HG03196 (cell line): Measurements from ENCODE around the gene SLC1A5.
A peak's percentile ranks its signal among the peaks of the same experiment; 100 is the strongest.
"Not testable (repeated sequence)": the region's sequence is repeated elsewhere in the genome, so short reads cannot be mapped to it uniquely, and the experiment has no call there.

Source experiments
- ATAC-seq: cut with Tn5 transposase; IDR thresholded peaks from one replicate; pipeline ENCODE4 v1.9.1; 2021; ENCODE audit not compliant: unreplicated experiment

SLC1A5 gene

DNA sequence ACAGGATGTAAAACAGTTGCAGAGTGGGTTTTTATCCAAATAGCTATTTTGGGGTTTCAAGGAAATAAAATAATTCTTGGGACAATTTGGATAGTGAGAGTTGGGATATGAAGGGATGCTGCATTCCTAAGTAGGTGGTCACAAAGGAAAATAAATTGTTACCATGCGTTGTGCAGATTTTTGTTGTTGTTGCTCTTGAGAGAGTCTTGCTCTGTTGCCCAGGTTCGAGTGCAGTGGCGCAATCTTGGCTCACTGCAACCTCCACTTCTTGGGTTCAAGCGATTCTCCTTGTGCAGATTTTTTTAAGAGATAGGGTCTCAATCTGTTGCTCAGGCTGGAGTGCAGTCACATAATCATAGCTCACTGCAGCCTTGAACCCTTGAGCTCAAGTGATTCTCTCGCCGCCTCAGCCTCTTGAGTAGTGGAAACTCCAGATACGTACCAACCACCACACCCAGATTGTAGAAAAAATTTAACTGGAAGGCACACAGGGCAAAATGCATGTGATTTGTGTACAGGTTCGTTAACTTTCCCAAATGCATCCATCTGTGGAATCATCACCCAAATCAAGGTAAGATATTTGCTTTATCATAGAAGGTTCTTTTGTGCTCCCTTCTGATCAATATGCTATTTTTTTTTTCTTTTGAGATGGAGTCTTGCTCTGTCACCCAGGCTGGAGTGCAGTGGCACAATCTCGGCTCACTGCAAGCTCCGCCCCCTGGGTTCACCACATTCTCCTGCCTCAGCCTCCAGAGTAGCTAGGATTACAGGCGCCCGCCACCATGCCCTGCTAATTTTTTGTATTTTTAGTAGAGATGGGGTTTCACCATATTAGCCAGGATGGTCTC is 16.0 kb downstream of the SLC1A5 start:
- ATAC-seq, result no peak

- not testable (repeated sequence) for ATAC-seq
Measured at GRCh38 chr19:46768746-46769145, 19.6 kb downstream of the SLC1A5 start.

GRCh38 chr19:46766569-46767317 is 21.7 kb downstream of the SLC1A5 start:
- ATAC-seq, result no peak

DNA sequence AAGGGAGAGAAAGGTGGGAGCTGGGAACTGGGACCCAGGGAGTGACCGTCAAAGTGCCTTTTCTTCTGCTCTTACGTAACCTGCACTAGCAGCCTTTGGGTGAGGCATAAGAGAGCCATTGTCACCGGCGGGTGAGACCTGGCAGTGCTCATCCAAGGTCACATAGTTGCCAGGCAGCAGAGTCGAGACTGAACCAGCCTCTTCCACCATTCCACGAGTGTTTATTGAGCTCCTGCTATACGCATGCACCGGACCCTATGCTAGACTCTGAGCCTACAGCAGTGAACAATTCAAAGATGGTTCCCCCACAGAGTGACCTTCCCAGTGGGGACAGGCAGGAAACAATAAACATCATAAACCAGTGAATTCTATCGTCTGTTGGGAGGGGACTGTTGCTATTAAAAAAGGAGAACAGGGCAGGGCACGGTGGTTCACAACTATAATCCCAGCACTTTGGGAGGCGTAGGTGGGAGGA is 23.5 kb downstream of the SLC1A5 start:
- ATAC-seq, result no peak

- no peak for ATAC-seq
Measured at GRCh38 chr19:46762245-46762890, 26.0 kb downstream of the SLC1A5 start.

- ATAC-seq, result no peak
Measured at GRCh38 chr19:46761418-46761831, 27.0 kb downstream of the SLC1A5 start.

- not testable (repeated sequence) for ATAC-seq
Measured at GRCh38 chr19:46760897-46761296, 27.5 kb downstream of the SLC1A5 start.

DNA sequence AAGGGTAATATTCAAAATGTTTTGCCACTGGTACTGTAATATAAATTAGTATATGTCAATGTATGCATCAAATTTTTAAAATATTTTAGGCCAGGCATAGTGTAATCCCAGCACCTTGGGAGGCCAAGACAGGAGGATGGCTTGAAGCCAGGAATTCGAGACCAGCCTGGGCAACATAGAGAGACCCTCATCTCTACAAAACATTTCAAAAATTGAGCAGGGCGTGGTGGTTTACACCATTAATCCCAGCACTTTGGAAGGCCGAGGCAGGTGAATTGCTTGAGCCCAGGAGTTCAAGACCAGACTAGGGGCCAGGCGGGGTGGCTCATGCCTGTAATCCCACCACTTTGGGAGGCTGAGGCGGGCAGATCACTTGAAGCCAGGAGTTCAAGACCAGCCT is 28.0 kb downstream of the SLC1A5 start:
- no peak for ATAC-seq

GRCh38 chr19:46759817-46760333 is 28.5 kb downstream of the SLC1A5 start:
- ATAC-seq, result no peak

DNA sequence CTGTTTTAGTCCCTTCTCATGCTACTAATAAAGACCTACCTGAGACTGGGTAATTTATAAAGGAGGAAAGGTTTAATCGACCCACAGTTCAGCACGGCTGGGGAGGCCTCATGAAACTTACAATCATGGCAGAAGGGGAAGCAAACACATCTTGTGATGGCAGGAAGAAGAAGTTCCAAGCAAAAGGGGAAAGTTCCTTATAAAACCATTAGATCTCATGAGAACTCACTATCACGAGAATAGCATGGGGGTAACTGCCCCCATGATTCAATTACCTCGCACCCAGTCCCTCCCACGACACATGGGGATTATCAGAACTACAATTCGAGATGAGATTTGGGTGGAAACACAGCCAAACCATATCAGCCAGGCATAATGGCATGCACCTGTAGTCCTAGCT is 29.2 kb downstream of the SLC1A5 start:
- ATAC-seq, result no peak

GRCh38 chr19:46756544-46756888 is 31.9 kb downstream of the SLC1A5 start:
- ATAC-seq, result no peak

DNA sequence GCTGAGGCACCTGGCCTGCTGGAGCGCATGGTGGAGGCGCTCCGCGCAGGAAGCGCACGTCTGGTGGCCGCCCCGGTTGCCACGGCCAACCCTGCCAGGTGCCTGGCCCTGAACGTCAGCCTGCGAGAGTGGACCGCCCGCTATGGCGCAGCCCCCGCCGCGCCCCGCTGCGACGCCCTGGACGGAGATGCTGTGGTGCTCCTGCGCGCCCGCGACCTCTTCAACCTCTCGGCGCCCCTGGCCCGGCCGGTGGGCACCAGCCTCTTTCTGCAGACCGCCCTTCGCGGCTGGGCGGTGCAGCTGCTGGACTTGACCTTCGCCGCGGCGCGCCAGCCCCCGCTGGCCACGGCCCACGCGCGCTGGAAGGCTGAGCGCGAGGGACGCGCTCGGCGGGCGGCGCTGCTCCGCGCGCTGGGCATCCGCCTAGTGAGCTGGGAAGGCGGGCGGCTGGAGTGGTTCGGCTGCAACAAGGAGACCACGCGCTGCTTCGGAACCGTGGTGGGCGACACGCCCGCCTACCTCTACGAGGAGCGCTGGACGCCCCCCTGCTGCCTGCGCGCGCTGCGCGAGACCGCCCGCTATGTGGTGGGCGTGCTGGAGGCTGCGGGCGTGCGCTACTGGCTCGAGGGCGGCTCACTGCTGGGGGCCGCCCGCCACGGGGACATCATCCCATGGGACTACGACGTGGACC is 32.4 kb downstream of the SLC1A5 start:
- no peak for ATAC-seq

- ATAC-seq, result no peak
Measured at GRCh38 chr19:46755077-46755852, 33.1 kb downstream of the SLC1A5 start.

DNA sequence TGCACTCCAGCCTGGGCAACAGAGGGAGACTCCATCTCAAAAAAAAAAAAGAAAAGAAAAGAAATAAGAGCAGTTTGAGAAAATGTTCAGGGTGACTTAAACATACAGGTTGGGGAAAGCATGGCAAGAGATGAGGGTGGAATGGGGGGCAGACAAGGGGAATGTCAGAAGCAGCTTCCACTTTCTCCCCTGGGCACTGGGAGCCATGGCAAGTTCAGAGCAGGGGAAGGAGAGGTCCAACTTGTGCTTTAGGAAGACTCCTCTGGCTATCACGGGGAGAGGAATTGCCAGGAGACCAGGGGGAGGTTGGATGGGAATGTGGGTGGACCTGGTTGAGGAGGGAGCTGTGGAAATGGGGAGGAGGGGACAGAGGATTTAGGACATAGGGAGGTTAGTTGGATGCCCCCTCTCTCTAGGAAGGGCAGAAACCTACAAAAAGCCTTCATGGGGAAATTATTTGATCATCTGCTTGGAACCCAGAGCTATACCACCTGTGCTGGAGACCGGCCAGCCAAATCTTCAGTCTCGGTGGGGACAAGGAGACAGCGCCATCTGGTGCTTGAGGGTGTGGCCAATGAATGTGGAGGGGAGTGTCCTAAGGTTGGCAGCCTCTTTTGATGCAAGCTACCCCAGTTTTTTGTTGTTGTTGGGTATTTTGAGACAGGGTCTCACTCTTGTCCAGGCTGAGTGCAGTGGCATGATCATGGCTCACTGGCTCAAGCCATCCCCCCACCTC is 34.8 kb downstream of the SLC1A5 start:
- ATAC-seq, result no peak

DNA sequence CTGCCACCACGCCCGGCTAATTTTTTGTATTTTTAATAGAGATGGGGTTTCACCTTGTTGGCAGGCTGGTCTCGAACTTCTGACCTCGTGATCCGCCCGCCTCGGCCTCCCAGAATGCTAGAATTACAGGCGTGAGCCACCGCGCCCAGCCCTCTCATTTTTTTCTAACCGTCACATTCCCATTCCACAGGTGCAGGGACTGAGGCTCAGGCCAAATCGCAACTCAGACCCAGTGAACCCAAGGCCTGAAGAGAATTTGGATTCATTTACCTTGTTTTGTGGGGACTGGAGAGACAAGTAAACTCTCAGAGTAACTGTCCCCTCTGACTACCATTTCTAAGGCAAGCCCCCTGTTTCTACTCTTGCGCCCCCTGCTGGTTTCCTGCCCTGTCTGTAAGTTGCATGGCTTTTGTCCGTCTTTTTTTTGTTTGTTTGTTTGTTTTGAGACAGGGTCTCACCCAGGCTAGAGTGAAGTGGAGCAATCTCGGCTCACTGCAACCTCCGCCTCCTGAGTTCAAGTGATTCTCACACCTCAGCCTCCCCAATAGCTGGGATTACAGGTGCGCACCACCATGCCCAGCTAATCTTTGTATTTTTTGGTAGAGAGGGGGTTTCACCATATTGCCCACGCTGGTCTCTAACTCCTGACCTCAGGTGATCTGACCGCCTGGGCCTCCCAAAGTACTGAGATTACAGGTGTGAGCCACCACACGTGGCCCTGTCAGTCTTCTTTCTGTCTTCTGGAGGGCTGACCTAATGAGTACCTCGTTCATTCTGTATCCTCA is 39.9 kb downstream of the SLC1A5 start:
- no peak for ATAC-seq

GRCh38 chr19:46746281-46747057 is 41.9 kb downstream of the SLC1A5 start, which contains the start of gene STRN4:
Gene STRN4, minus strand, starts transcription at chr19:46746450. Its CDS starts 20 bp downstream, at chr19:46746430.
- ATAC-seq, result peak; percentile 32

DNA sequence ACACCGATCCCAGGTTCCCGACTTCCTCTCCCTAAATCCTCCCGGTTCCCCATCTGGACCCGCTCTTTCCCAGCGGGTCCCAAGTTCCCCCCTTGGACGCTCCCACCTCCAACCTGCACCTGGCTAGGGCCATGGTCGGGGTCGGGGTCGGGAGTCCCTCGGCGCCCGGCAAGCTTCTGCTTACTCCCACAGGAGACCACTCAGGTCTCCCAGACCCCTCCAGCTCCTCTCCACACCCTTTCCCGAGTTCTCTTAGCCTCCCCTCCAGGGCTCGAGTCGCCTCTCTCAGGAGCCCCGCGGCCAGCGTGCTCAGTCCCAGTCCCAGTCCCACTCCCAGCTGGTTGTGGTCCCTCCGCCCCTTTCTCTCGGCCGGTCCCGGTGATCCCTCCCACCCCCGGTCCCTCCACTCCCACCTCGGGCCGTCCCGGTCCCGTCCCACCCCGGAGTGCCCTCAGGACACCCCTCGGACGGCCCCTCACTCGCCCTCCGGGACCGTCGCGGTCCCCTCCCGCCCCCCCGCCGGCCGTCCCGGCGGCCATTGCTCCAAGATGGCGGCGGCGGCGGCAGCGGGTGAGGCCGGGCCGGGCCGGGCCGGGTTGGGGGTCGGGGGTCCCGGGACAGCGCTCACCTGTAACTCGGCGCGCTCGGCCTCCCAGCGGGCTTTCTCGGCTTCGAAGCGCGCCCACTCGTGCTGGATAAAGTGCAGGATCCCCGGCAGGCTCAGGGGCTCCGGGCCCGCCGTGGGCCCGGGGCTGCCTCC is 42.7 kb downstream of the SLC1A5 start, which contains the start of gene FKRP:
TSS of gene FKRP (plus strand) at position 537 of the 760 bp plus-strand sequence. CDS start 9,394 bp downstream, outside the sequence.
- ATAC-seq, result peak; percentile 38
